DMS53 treated with DMSO at 0.1 percent for 48 hours (cell line): ENCODE data around the gene MSANTD1.
A peak's percentile ranks its signal among the peaks of the same experiment; 100 is the strongest.
"Not testable (repeated sequence)": the region's sequence is repeated elsewhere in the genome, so short reads cannot be mapped to it uniquely, and the experiment has no call there.

ENCODE experiments used
- DNase-seq: peaks from one replicate; lab custom pipeline; 2025; ENCODE audit not compliant: unreplicated experiment; lab: John Stamatoyannopoulos, UW

Gene MSANTD1

GRCh38 chr4:3299976-3300671 is 51.2 kb downstream of the MSANTD1 start:
- no peak for DNase-seq

- DNase-seq, result not testable (repeated sequence)
Observed at GRCh38 chr4:3300882-3301281, 51.9 kb downstream of the MSANTD1 start.

- no peak for DNase-seq
Observed at GRCh38 chr4:3301450-3302172, 52.7 kb downstream of the MSANTD1 start.

GRCh38 chr4:3302173-3302785 is 53.3 kb downstream of the MSANTD1 start:
- DNase-seq, result no peak

- no peak for DNase-seq
Observed at GRCh38 chr4:3302786-3303564, 54.0 kb downstream of the MSANTD1 start.

GRCh38 chr4:3303565-3303824 is 54.5 kb downstream of the MSANTD1 start:
- DNase-seq, result no peak

GRCh38 chr4:3303923-3304710 is 55.2 kb downstream of the MSANTD1 start:
- no peak for DNase-seq

- no peak for DNase-seq
Observed at GRCh38 chr4:3304831-3305609, 56.1 kb downstream of the MSANTD1 start.

- DNase-seq, result peak; percentile 95
Observed at GRCh38 chr4:3305610-3306371, 56.8 kb downstream of the MSANTD1 start.
